ENCODE results near the gene CTSD. TPM values are rescaled to one million over a fixed set of nuclear protein-coding genes. Genes with fewer than 3 reads are reported as not detected.

The CTSD gene
- total RNA-seq, 1 donor, result 519 TPM

DNA sequence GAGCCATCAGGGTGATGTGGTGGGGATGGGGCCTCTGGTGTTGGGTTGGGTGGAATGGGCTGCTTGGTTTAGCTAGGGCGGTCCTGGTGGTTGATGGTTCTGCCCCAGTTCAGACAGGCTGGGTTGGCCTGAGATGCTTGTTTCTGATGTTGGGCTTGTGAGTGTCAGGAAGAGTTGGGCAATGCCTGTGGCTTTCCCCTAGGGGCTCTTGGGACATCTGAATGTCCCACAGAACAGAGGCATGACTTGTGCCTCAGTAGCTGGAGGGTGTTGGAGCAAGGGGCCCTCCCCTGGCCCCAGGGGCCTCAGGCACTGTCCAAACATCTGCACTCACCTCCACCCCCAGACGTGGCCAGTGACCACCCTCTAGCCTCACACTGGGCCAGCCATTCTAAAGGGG lies 14.0 kb upstream of the CTSD start:
- no peak overlapping the region for H2AFZ ChIP-seq (ENCODE audit: low read length)
- H3K4me2 ChIP-seq (ENCODE audit: insufficient read depth, low read length), result no peak overlapping the region
- H4K20me1 ChIP-seq (ENCODE audit: insufficient read depth, low read length), result no peaks in the 10 kb centered on the region
- peak; percentile 51 for DNase-seq (ENCODE audit: insufficient read length, low spot score, missing footprints)
- TF ChIP-seq CTCF (IDR thresholded peaks at IDR 0.05; ENCODE audit: extremely low read depth, low read depth, low read length), result no peak
- H3K4me3 ChIP-seq (ENCODE audit: insufficient read depth, low read length), result no peak overlapping the region
- no peaks in the 10 kb centered on the region for H3K79me2 ChIP-seq (ENCODE audit: insufficient read depth, low read length)
- no peak overlapping the region for H3K27ac ChIP-seq (ENCODE audit: low read depth, low read length)
- H3K36me3 ChIP-seq (ENCODE audit: insufficient read depth, low read length), result no peaks in the 10 kb centered on the region
- peaks cover under 1% of the 10 kb centered on the region for H3K4me1 ChIP-seq (ENCODE audit: insufficient read depth, low read length)
- no peaks in the 10 kb centered on the region for H3K27me3 ChIP-seq (ENCODE audit: insufficient read depth, low read length)
- H3K9me3 ChIP-seq (ENCODE audit: low read depth, low read length), result no peaks in the 10 kb centered on the region

DNA sequence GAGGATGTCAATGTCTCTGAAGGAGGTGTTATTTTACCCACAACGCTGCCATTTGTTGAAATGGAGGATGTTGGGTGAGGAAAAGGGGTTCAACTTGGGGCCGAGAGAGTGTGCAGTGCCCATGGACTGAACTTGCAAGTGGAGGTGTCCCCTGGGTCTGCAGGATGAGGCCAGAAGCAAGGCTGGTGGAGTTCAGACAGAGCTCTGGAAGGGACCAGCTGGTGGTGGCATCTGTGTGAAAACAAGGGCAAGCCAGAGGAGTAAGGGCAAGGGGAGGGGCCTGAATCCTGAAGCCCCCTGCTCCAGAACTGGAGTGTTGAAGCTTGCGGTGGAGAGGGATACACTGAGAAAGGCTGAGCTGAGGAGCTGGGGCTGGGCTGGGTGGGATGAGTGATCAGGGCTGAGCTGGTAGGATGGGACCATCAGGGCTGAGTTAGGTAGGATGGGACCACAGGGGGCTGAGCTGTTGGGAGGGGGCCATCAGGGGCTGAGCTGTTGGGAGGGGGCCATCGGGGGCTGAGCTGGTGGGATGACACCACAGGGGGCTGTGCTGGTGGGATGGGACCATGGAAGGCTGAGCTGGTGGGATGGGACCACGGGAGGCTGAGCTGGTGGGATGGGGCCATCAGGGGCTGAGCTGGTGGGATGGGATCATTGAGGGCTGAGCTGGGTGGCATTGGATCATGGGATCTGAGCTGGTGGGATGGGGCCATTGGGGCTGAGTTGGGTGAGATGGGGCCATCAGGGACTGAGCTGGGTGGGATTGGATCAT lies 13.4 kb upstream of the CTSD start:
- DNase-seq (ENCODE audit: insufficient read length, low spot score, missing footprints), result peak; percentile 67
- no peak for TF ChIP-seq CTCF (IDR thresholded peaks at IDR 0.05; ENCODE audit: extremely low read depth, low read depth, low read length)
- Histone ChIP-seq H3K27ac (ENCODE audit: low read depth, low read length) (no peak overlapping the region), H3K27me3 (ENCODE audit: insufficient read depth, low read length) (no peaks in the 10 kb centered on the region), H2AFZ (ENCODE audit: low read length) (no peak overlapping the region), H3K4me1 (ENCODE audit: insufficient read depth, low read length) (peaks cover 7% of the 10 kb centered on the region), H3K79me2 (ENCODE audit: insufficient read depth, low read length) (no peaks in the 10 kb centered on the region), H3K36me3 (ENCODE audit: insufficient read depth, low read length) (no peaks in the 10 kb centered on the region), H3K9me3 (ENCODE audit: low read depth, low read length) (no peaks in the 10 kb centered on the region), H3K4me2 (ENCODE audit: insufficient read depth, low read length) (no peak overlapping the region), H3K4me3 (ENCODE audit: insufficient read depth, low read length) (no peak overlapping the region), H4K20me1 (ENCODE audit: insufficient read depth, low read length) (no peaks in the 10 kb centered on the region)

GRCh38 chr11:1776331-1776851 lies 12.7 kb upstream of the CTSD start:
- Histone ChIP-seq H3K4me1 (ENCODE audit: insufficient read depth, low read length) (peaks cover 14% of the 10 kb centered on the region), H3K4me3 (ENCODE audit: insufficient read depth, low read length) (no peak overlapping the region), H4K20me1 (ENCODE audit: insufficient read depth, low read length) (no peaks in the 10 kb centered on the region), H3K4me2 (ENCODE audit: insufficient read depth, low read length) (no peak overlapping the region), H2AFZ (ENCODE audit: low read length) (no peak overlapping the region), H3K79me2 (ENCODE audit: insufficient read depth, low read length) (no peaks in the 10 kb centered on the region), H3K27ac (ENCODE audit: low read depth, low read length) (no peak overlapping the region), H3K36me3 (ENCODE audit: insufficient read depth, low read length) (no peaks in the 10 kb centered on the region), H3K27me3 (ENCODE audit: insufficient read depth, low read length) (no peaks in the 10 kb centered on the region), H3K9me3 (ENCODE audit: low read depth, low read length) (no peaks in the 10 kb centered on the region)
- TF ChIP-seq CTCF (IDR thresholded peaks at IDR 0.05; ENCODE audit: extremely low read depth, low read depth, low read length), result no peak
- DNase-seq (ENCODE audit: insufficient read length, low spot score, missing footprints), result peak; percentile 57

- no peaks in the 10 kb centered on the region for H3K79me2 ChIP-seq (ENCODE audit: insufficient read depth, low read length)
- TF ChIP-seq CTCF (IDR thresholded peaks at IDR 0.05; ENCODE audit: extremely low read depth, low read depth, low read length), result no peak
- H3K4me1 ChIP-seq (ENCODE audit: insufficient read depth, low read length), result peaks cover 15% of the 10 kb centered on the region
Measured at GRCh38 chr11:1774886-1775285, 11.2 kb upstream of the CTSD start.

More at GRCh38 chr11:1774886-1775285, 11.2 kb upstream of the CTSD start:
- H3K27ac ChIP-seq (ENCODE audit: low read depth, low read length), result no peak overlapping the region
- H4K20me1 ChIP-seq (ENCODE audit: insufficient read depth, low read length), result no peaks in the 10 kb centered on the region
- no peak overlapping the region for H3K4me3 ChIP-seq (ENCODE audit: insufficient read depth, low read length)
- H3K27me3 ChIP-seq (ENCODE audit: insufficient read depth, low read length), result no peaks in the 10 kb centered on the region
- H3K4me2 ChIP-seq (ENCODE audit: insufficient read depth, low read length), result no peak overlapping the region
- H3K9me3 ChIP-seq (ENCODE audit: low read depth, low read length), result no peaks in the 10 kb centered on the region
- H2AFZ ChIP-seq (ENCODE audit: low read length), result no peak overlapping the region
- DNase-seq (ENCODE audit: insufficient read length, low spot score, missing footprints), result peak; percentile 14
- H3K36me3 ChIP-seq (ENCODE audit: insufficient read depth, low read length), result no peaks in the 10 kb centered on the region
